Colon (tissue), 2 donors: Measurements from ENCODE around the gene PRCD.

ENCODE experiments used
- FAIRE-seq: peaks from 2 replicates; lab custom pipeline; 2012; peaks lifted over from hg19 to GRCh38; lab: Jason Lieb, UNC
- donor health status: control.
- donor health status: control.

PRCD gene

DNA sequence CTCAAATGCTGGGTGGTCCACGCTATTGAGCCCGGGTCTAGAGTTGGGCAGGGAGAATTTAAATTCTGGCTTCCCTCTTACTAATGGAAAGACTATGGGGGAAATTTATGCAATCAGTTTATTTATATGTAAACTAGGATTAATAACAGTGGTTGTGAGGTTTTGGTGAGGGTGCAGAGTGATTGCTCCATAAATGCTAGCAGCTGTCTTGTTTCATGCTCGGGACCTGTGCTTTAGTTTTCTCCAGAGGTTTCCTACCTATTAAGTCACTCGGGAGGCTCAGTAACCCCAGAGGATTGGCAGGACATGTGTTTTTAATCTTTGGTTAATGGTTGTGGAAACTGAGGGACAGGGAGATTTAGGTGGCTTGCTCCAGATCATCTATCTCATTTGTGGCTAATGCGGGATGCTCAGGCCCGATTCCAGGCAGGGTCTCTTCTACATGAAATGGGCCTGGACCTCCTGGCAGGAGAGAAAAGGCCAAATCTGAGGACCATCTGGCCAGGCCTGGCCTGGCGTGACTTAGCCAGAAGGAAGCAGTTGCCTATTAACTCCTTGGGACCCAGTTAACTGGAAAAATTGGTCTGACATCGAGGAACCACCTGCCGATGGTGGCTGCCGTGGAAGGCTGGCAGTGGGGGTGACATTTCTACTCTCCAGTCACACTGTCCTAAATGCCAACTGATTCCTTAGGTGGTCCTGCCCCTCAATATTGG lies 2.1 kb downstream of the PRCD start:
- FAIRE-seq: no peak

DNA sequence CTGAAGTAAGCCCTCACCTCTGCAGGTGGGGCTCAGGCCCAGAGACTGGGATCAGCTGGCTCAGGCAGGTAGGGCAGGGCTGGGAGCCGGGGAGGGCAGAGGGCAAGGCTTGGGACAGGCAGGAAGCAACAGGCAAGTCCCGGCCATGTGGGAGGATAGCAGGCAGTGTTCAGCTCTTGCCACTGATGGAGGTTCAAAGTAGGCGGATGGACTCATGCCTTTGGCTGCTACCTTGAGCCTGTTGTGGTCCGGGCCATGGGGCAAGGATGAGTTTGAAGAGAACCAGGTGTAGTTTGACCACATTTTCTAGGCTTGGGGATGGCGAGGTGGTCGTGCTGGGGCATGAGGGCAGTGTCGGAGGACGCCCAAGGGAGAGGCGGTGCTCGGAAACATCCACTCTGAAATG lies 2.7 kb downstream of the PRCD start:
- no peak for FAIRE-seq

DNA sequence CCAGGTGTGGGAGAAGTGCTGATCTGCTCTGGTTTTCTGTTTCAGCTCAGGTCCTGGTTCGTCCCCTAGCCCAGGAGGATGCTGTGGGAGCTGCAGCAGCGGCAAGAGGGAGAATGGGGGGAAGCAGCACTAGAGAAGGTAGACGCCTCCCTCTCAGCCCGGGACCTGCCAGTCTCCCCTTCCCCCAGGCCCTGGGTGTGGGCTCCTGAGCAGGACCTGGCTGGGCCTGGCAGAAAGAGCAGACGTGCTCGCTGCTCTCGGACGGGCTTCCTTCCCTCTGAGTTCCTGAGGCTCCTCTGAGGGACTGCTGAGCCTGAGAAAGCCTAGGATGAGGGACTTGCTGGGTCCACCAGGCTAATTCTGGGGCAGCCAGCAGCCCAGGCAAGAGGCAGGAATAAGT lies 3.1 kb downstream of the PRCD start:
- FAIRE-seq: no peak

- FAIRE-seq: no peak
Measured at GRCh38 chr17:76543482-76543825, 3.6 kb downstream of the PRCD start.

GRCh38 chr17:76543826-76544545 lies 4.1 kb downstream of the PRCD start:
- FAIRE-seq: no peak

GRCh38 chr17:76544546-76545365 lies 4.9 kb downstream of the PRCD start:
- no peak for FAIRE-seq

DNA sequence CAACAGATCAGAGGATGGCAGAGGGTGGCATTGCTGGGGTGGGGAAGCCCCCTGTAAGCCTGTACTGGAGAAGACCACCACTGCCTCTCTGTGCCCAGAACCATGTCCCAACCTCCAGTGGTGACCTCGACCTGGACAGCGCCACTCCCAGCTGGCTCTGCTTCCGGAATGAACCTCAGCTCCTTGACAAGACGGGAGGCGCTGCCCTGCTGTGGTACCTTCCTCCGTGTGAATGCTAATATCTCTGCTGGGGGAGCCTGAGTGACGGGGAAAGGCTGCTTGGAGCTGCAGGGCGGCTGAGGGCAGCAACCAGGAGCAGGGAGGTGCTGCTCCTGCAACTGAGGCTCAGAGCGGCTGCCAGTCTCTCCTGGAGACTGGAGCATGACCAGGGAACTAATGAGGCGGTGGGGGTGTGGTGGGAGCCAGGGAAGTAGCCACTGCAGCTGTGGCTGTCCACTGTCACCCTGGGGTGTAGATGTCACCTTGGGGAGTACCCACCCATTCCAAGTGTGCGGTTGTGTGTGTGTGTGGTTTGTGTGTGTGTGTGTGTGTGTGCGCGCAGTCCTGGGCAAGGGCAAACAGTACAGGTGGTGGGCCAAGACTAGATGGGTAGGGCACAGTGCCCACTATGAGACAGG lies 6.2 kb downstream of the PRCD start:
- FAIRE-seq: no peak

DNA sequence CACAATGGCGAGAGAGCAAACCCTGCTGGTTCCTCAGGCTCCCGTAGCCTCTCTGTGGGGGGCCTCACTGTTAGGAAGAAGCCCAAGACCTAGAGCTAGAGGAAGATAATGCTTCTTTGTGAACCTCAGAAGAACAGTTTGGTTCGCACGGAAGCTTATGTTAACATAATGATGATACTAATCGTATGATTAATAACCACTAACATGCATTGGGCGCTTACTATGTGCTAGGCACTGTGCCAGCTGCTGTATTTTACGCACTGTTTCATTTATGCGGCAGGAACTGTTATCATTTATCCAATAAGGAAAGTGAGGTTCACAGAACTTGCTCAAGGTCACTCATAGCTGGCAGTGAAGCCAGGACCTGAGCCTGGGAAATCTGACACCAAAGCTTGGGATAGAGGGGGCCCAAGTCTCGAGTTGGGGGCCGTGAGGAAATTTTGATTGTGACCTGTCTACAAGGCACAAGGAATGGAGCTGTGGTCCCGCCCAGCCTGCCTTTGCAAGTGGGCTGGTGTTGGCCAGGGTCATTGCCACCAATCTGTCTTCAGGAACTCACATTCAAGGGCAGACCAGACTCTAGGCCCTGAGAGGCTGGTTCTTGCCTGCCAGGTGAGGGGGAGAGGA lies 6.8 kb downstream of the PRCD start:
- FAIRE-seq: no peak

GRCh38 chr17:76547183-76547641 lies 7.4 kb downstream of the PRCD start:
- FAIRE-seq: no peak

- FAIRE-seq: no peak
Measured at GRCh38 chr17:76547642-76548202, 7.9 kb downstream of the PRCD start.

GRCh38 chr17:76548378-76549214 lies 8.8 kb downstream of the PRCD start:
- no peak for FAIRE-seq

- no peak for FAIRE-seq
Measured at GRCh38 chr17:76549215-76549518, 9.3 kb downstream of the PRCD start.

DNA sequence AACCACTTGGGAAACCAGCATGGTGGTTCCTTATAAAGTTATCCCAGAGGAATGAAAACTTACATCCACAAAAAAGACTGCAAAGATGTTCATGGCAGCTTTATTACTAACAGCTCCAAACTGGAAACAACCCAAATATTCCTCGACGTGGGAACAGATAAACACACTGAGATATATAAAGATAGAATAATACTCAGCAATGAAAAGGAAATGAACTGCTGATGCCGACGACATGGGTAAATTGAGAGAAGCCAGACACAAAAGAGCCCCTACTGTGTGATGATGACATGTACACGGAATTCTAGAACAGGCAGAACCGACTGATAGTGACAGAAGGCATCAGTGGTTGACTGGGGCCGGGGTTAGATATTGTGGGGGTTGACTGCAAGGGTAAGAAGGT lies 9.7 kb downstream of the PRCD start:
- no peak for FAIRE-seq

GRCh38 chr17:76550712-76551615 lies 11.1 kb downstream of the PRCD start:
- no peak for FAIRE-seq

DNA sequence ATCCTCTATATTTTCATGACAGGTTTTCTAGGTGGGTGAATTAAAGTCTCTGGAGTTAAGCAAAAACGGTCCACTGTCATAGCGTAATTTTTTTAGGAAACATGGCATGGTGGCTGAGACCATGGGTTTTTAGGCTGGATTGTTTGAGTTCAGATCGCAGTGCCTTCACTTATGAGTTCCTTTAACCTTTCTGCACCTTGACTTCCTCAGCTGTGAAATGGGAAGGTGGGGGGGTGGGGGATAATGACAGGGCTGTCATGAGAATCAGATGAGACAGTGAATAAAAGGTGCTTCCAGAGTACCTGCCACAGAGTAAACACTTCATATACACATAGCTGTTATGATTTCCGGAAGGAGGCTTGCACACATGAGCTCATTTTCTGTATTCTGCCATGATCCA lies 11.8 kb downstream of the PRCD start:
- FAIRE-seq: no peak

DNA sequence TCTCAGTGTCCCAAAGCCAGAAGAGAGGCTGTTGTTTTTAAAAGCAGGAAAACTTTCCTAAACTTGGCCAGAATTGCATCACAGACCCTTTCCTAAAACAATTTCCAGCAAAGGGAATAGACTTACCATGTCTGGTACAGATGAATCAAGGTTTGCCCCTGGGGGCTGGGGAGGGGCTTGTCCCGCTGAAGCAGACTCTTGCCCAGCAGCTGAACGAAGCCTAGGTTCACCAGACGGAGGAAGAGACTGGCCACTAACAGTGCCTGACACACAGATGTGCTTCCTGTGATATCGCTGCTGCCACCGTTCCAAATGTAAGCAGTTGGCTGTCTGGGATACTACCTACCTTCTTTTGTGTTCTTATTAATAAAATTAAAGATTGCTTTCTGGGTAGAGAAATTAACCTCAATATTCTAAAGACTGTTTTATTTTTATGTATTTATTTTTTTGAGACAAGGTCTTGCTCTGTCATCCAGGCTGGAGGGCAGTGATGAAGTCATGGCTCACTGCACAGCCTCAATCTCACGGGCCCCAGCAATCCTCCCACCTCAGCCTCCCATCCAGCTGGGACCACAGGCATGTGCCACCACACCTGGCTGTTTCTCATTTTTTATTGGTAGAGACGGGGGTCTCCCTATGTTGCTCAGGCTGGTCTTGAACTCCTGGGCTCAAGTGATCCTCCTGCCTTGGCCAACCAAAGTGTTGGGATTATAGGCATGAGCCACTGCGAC lies 13.5 kb downstream of the PRCD start:
- no peak for FAIRE-seq

GRCh38 chr17:76554131-76554530 lies 14.3 kb downstream of the PRCD start:
- no peak for FAIRE-seq

DNA sequence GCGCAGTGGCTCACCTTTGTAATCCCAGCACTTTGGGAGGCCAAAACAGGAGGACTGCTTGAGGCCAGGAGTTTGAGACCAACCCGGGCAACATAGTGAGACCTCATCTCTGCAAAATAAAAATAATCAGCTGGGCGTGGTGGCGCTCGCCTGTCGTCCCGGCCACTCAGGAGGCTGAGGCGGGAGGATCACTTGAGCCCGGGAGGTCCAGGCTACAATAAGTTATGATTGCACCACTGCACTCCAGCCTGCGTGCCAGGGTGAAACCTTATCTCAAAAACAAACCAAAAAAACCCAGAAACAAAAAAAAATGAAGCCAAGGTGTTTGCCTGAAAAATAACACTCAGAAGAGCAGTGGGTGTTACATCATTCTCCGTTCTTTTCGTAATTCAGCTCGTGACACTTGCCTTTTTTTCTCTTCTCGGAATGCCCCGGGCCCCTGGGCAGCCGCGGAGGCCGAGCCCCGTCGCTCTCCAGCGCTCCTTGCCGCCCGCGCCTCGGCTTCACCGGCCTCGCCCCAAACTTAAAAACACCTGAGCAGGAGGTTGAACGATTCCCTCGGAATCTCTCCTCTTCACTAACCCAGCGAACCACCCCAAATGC lies 17.0 kb downstream of the PRCD start:
- FAIRE-seq: no peak
